Measurements from ENCODE around the gene BSPRY. TPM values are rescaled to one million over a fixed set of nuclear protein-coding genes. Genes with fewer than 3 reads are reported as not detected.
"Not testable (repeated sequence)": the region's sequence is repeated elsewhere in the genome, so short reads cannot be mapped to it uniquely, and the experiment has no call there.

Gene BSPRY
- total RNA-seq, 1 donor from 2014 or later = 1.3 TPM

- no peaks in the 10 kb centered on the region for H3K9me3 Mint-ChIP-seq
- intact Hi-C loops (cut with micrococcal nuclease) = loop anchor here (1.0 to 10.0 kb wide), 11 partner anchors 9 to 257 kb away; partner anchors contain the start of genes C9orf43, FKBP15, POLE3 and SLC31A1
- peaks cover 2% of the 10 kb centered on the region for H3K36me3 Mint-ChIP-seq (ENCODE audit: low read depth)
- ATAC-seq (ENCODE audit: low read depth) (peak; percentile 99), DNase-seq (peak; percentile 99)
- ChIA-PET POLR2A (interaction anchor here (0.6 to 3.1 kb wide), 13 partner anchors 9 to 252 kb away, joined by 3 to 61 read pairs (median 6); partner anchors contain the start of genes C9orf43, CDC26, HDHD3 and POLE3), CTCF (interaction anchor here (0.5 to 3.9 kb wide), 18 partner anchors 9 to 257 kb away, joined by 3 to 32 read pairs (median 4); partner anchors contain the start of genes C9orf43, CDC26, HDHD3 and POLE3)
- H3K4me3 Mint-ChIP-seq = peak within 1 kb of the TSS; percentile 96
- no peak for TF ChIP-seq CTCF (IDR thresholded peaks at IDR 0.05)
- H3K27me3 Mint-ChIP-seq = no peaks in the 10 kb centered on the region
- H3K27ac Mint-ChIP-seq = peak within 1 kb of the TSS; percentile 87
- peaks cover 17% of the 10 kb centered on the region for H3K4me1 Mint-ChIP-seq
Measured at GRCh38 chr9:113401027-113401792, 51.9 kb downstream of the BSPRY start, which contains the start of gene ALAD. Gene ALAD (minus strand): TSS chr9:113401284. CDS start chr9:113393559, 7,725 bp downstream.

- Mint-ChIP-seq H3K27ac (no peak overlapping the region), H3K4me3 (no peak overlapping the region), H3K27me3 (no peaks in the 10 kb centered on the region), H3K9me3 (no peaks in the 10 kb centered on the region), H3K36me3 (ENCODE audit: low read depth) (peaks cover 20% of the 10 kb centered on the region), H3K4me1 (peaks cover 29% of the 10 kb centered on the region)
- POLR2A ChIA-PET = no interaction called here
- ATAC-seq (ENCODE audit: low read depth) (no peak), DNase-seq (no peak)
- CTCF ChIA-PET = interaction anchor here (1.7 to 3.9 kb wide), 3 partner anchors 188 to 254 kb away, joined by 7 to 19 read pairs (median 11); no protein-coding TSS in a partner anchor
- intact Hi-C loops (cut with micrococcal nuclease) = loop anchor here (10.0 kb wide), 1 partner anchor 249 kb away; the partner anchor contains the start of gene SLC31A2
- TF ChIP-seq CTCF (IDR thresholded peaks at IDR 0.05) = no peak
Measured at GRCh38 chr9:113403646-113404045, 54.3 kb downstream of the BSPRY start.

GRCh38 chr9:113406353-113406752 is 57.0 kb downstream of the BSPRY start:
- ATAC-seq (ENCODE audit: low read depth); H3K9me3 Mint-ChIP-seq; H3K27me3 Mint-ChIP-seq; DNase-seq; POLR2A ChIA-PET; H3K4me3 Mint-ChIP-seq: not testable (repeated sequence)
- CTCF ChIA-PET = interaction anchor here (0.9 to 2.8 kb wide), 6 partner anchors 13 to 252 kb away, joined by 3 to 15 read pairs (median 5); partner anchors contain the start of genes CDC26 and PRPF4
- peaks cover 40% of the 10 kb centered on the region for H3K36me3 Mint-ChIP-seq (ENCODE audit: low read depth)
- intact Hi-C loops (cut with micrococcal nuclease) = loop anchor here (10.0 kb wide), 1 partner anchor 252 kb away; the partner anchor contains the start of gene SLC31A2
- H3K4me1 Mint-ChIP-seq = peaks cover 33% of the 10 kb centered on the region
- H3K27ac Mint-ChIP-seq = peak overlapping the region; percentile 68

- not testable (repeated sequence) for ATAC-seq (ENCODE audit: low read depth); H3K27me3 Mint-ChIP-seq; DNase-seq; H3K9me3 Mint-ChIP-seq
- peaks cover 31% of the 10 kb centered on the region for H3K4me1 Mint-ChIP-seq
- POLR2A ChIA-PET = interaction anchor here (1.0 kb wide), 1 partner anchor 175 kb away, joined by 3 read pairs; no protein-coding TSS in a partner anchor
- H3K36me3 Mint-ChIP-seq (ENCODE audit: low read depth) = peaks cover 40% of the 10 kb centered on the region
- H3K27ac Mint-ChIP-seq = peak overlapping the region; percentile 68
- CTCF ChIA-PET = interaction anchor here (0.9 to 2.8 kb wide), 7 partner anchors 14 to 251 kb away, joined by 3 to 15 read pairs (median 5); partner anchors contain the start of genes CDC26 and PRPF4
- intact Hi-C loops (cut with micrococcal nuclease) = loop anchor here (1.0 to 10.0 kb wide), 3 partner anchors 98 to 252 kb away; partner anchors contain the start of gene SLC31A2
- H3K4me3 Mint-ChIP-seq = peak overlapping the region; percentile 65
Measured at GRCh38 chr9:113406873-113407511, 57.7 kb downstream of the BSPRY start.

- ChIA-PET POLR2A (interaction anchor here (0.8 to 3.2 kb wide), 15 partner anchors 9 to 1778 kb away, joined by 3 to 83 read pairs (median 4); partner anchors contain the start of genes ALAD, CDC26, DNAJC25 and FKBP15), CTCF (interaction anchor here (0.6 to 2.0 kb wide), 7 partner anchors 8 to 249 kb away, joined by 3 to 16 read pairs (median 4); partner anchors contain the start of gene ALAD)
- Mint-ChIP-seq H3K27me3 (no peaks in the 10 kb centered on the region), H3K9me3 (no peaks in the 10 kb centered on the region), H3K36me3 (ENCODE audit: low read depth) (peaks cover 40% of the 10 kb centered on the region), H3K4me1 (peaks cover 31% of the 10 kb centered on the region), H3K27ac (peak overlapping the region; percentile 99), H3K4me3 (peak overlapping the region; percentile 98)
- DNase-seq (no peak), ATAC-seq (ENCODE audit: low read depth) (no peak)
- no peak for TF ChIP-seq CTCF (IDR thresholded peaks at IDR 0.05)
- intact Hi-C loops (cut with micrococcal nuclease) = loop anchor here (10.0 kb wide), 1 partner anchor 255 kb away; the partner anchor contains the start of gene SLC31A2
Measured at GRCh38 chr9:113409481-113409880, 60.1 kb downstream of the BSPRY start.

Data from activated B cell treated with CpG ODN at 0.5 μM for 24 hours (primary cell).